HepG2 (cell line): ENCODE data around the gene NKX1-1. TPM values are rescaled to one million over a fixed set of nuclear protein-coding genes. Genes with fewer than 3 reads are reported as not detected.

ENCODE experiments used
- ATAC-seq: fragments of 200-7000 bp; cut with Tn5 transposase; 3 replicates; pipeline ENCODE4 v1.9.1; 2020; ENCODE audit warnings: mild to moderate bottlenecking, moderate library complexity
- BruUV-seq: library from RNA; stranded (reverse); fragments of 400-500 nt; replicated peaks from 2 replicates; lab custom pipeline; 2021; lab: Mats Ljungman, UMichigan
- CTCF ChIA-PET: fragments of 300-600 bp; formaldehyde crosslinking; extraction: SDS; loops from one replicate; lab custom pipeline; 2021; ENCODE audit warnings: low total read pairs, inconsistent platforms, low intra/inter-chr PET ratio; lab: Yijun Ruan, JAX
- POLR2A ChIA-PET: fragments of 350-600 bp; sonication (Branson Sonifier 250); formaldehyde crosslinking; loops from one replicate; lab custom pipeline; 2020; ENCODE audit warnings: antibody characterized with exemption, inconsistent platforms; lab: Yijun Ruan, JAX
- DNase-seq: peaks from one replicate; pipeline ENCODE4 v3.0.0-alpha.2; 2015; ENCODE audit warnings: low spot score
- FAIRE-seq: peaks from 3 replicates; lab custom pipeline; 2011; peaks lifted over from hg19 to GRCh38; lab: Jason Lieb, UNC
- H2AFZ ChIP-seq: one replicate; pipeline ENCODE4 v1.6.1; 2011; ENCODE audit warnings: low read length, inconsistent platforms
- H3K27ac ChIP-seq: fragments of 300-600 bp; 3 replicates; pipeline ENCODE4 v1.8.0; 2011; ENCODE audit warnings: mixed run types, mild to moderate bottlenecking, mixed read lengths, low read length, inconsistent platforms; ENCODE audit not compliant: insufficient read depth; ENCODE audit errors: extremely low read length
- H3K27me3 ChIP-seq, 2 experiments: fragments of 200-600 bp in 1 of 2; 2 replicates in 1 of 2; 3 replicates in 1 of 2; pipeline versions ENCODE4 v1.6.0 to v1.8.0; 2011; ENCODE audit warnings: low read length in 2 of 2, mild to moderate bottlenecking in 2 of 2, moderate library complexity in 2 of 2, inconsistent platforms in 1 of 2; ENCODE audit not compliant: insufficient read depth in 2 of 2, control insufficient read depth in 1 of 2
- H3K36me3 ChIP-seq, 2 experiments: fragments of 200-600 bp in 1 of 2; replicated peaks in 1 of 2; 2 replicates in 1 of 2; 3 replicates in 1 of 2; pipeline versions ENCODE4 v1.5.1 to v1.8.0; 2011; ENCODE audit warnings: low read length in 2 of 2, inconsistent platforms in 1 of 2; ENCODE audit not compliant: insufficient read depth in 2 of 2, control insufficient read depth in 1 of 2
- H3K4me1 ChIP-seq: 2 replicates; pipeline ENCODE4 v1.5.1; 2012; ENCODE audit warnings: low read length, inconsistent platforms; ENCODE audit not compliant: insufficient read depth
- H3K4me2 ChIP-seq: 2 replicates; pipeline ENCODE4 v1.6.0; 2011; ENCODE audit warnings: low read depth, low read length, inconsistent platforms
- H3K4me3 ChIP-seq, 3 experiments: fragments of 200-600 bp in 1 of 3; sonication (generic), shearing (Covaris generic) in 1 of 3; replicated peaks in 1 of 3; 2 replicates each; pipeline ENCODE4 v1.5.1; 2011 to 2016; ENCODE audit warnings: low read length in 3 of 3, inconsistent platforms in 2 of 3, low read depth in 2 of 3, mild to moderate bottlenecking in 2 of 3, control low read depth in 1 of 3, mixed read lengths in 1 of 3; ENCODE audit not compliant: insufficient read depth in 1 of 3
- H3K79me2 ChIP-seq: one replicate; pipeline ENCODE4 v1.6.1; 2011; ENCODE audit warnings: low read length, inconsistent platforms; ENCODE audit not compliant: insufficient read depth
- H3K9ac ChIP-seq: 2 replicates; pipeline ENCODE4 v1.6.0; 2011; ENCODE audit warnings: mild to moderate bottlenecking, low read depth, low read length, inconsistent platforms; ENCODE audit not compliant: insufficient read depth
- H3K9me3 ChIP-seq: 2 replicates; pipeline ENCODE4 v1.5.1; 2012; ENCODE audit warnings: mild to moderate bottlenecking, low read length
- H4K20me1 ChIP-seq: 2 replicates; pipeline ENCODE4 v1.6.0; 2011; ENCODE audit warnings: inconsistent platforms, mild to moderate bottlenecking, low read length, moderate library complexity; ENCODE audit not compliant: insufficient read depth
- ADNP ChIP-seq: sonication (generic); formaldehyde crosslinking; IDR thresholded peaks from 2 replicates; pipeline ENCODE4 v1.4.0; 2020; ENCODE audit warnings: missing genetic modification reagents
- HMG20B ChIP-seq: conservative IDR thresholded peaks from 2 replicates; pipeline ENCODE4 v1.6.1; 2016; ENCODE audit warnings: missing genetic modification reagents, missing compliant biosample characterization
- SP140L ChIP-seq: sonication (generic); formaldehyde crosslinking; IDR thresholded peaks from 2 replicates; pipeline ENCODE4 v1.4.0; 2020; ENCODE audit warnings: missing genetic modification reagents, borderline replicate concordance
- SRSF9 ChIP-seq: fragments of 200-400 bp; formaldehyde crosslinking; IDR thresholded peaks from 2 replicates; pipeline ENCODE4 v1.6.1; 2018; ENCODE audit warnings: borderline replicate concordance, mild to moderate bottlenecking, low read depth, low read length; ENCODE audit not compliant: insufficient read depth, poor library complexity, severe bottlenecking
- ZC3H4 ChIP-seq: sonication (generic); formaldehyde crosslinking; IDR thresholded peaks from 2 replicates; pipeline ENCODE4 v1.4.0; 2020; ENCODE audit warnings: missing genetic modification reagents, borderline replicate concordance
- ZFP91 ChIP-seq: sonication (generic); formaldehyde crosslinking; IDR thresholded peaks from 2 replicates; pipeline ENCODE4 v1.9.0; 2022; ENCODE audit warnings: missing genetic modification reagents, mild to moderate bottlenecking, borderline replicate concordance
- ZNF407 ChIP-seq: sonication (generic); formaldehyde crosslinking; IDR thresholded peaks from one replicate; pipeline ENCODE4 v1.5.1; 2020; ENCODE audit warnings: mild to moderate bottlenecking, missing genetic modification reagents; ENCODE audit errors: not compliant biosample characterization
- ZNF775 ChIP-seq: sonication (generic); formaldehyde crosslinking; IDR thresholded peaks from 2 replicates; pipeline ENCODE4 v1.4.0; 2020; ENCODE audit warnings: missing genetic modification reagents, mild to moderate bottlenecking, moderate library complexity, borderline replicate concordance
- WGBS: methylation state at CpG from one replicate; pipeline ENCODE4 v1.1.6; 2017; ENCODE audit warnings: low lambda C conversion rate; 5-methylcytosine and 5-hydroxymethylcytosine counted together
- in situ Hi-C: cut with HindIII; loops from 2 replicates; pipeline ENCODE4 v1.10.0; 2017; ENCODE audit warnings: low pct_unique_long_range_greater_than_20kb; ENCODE audit not compliant: extremely low pct_ligation_motif_present
- intact Hi-C: fragments of 100-400 bp; cut with micrococcal nuclease; formaldehyde crosslinking; loops from one replicate; pipeline ENCODE4 v1.10.0; 2022; ENCODE audit not compliant: unreplicated experiment
- polyA plus RNA-seq, 8 experiments: library from polyadenylated mRNA; depleted of rRNA in 3 of 8; stranded (reverse) in 7 of 8; unstranded in 1 of 8; fragments of >200 nt; fragmentation: Illumina TruSeq in 4 of 8; extraction: Trizol in 4 of 8; gene quantifications; 2 replicates each; pipeline versions ENCODE4 v1.2.1 to v1.2.3, GENCODE V29; 2011 to 2016; ENCODE audit warnings: low read depth in 4 of 8, missing spikeins in 1 of 8, mixed read lengths in 1 of 8; ENCODE audit not compliant: insufficient read depth in 1 of 8
- total RNA-seq, 5 experiments: library from RNA; depleted of rRNA; stranded (reverse); fragments of >200 nt; fragmentation: Illumina TruSeq; extraction: Trizol; gene quantifications; 2 replicates each; pipeline ENCODE4 v1.2.3, GENCODE V29; 2016; ENCODE audit warnings: low read depth in 1 of 5
- TF ChIP-seq, protein P1 (sequence below): sonication (generic); formaldehyde crosslinking; IDR thresholded peaks from 2 replicates; pipeline ENCODE4 v1.5.0; 2020; ENCODE audit warnings: mild to moderate bottlenecking, missing genetic modification reagents, borderline replicate concordance

The NKX1-1 gene
- total and polyA plus RNA-seq, 2 of the 13 experiments (the other 11 are each of a cell fraction or from before 2014, with no cell fraction given), result not detected

- Histone ChIP-seq H3K27me3 (no peaks in the 10 kb centered on the region), H3K9ac (no peak overlapping the region), H3K27ac (no peak overlapping the region), H2AFZ (no peak overlapping the region), H3K9me3 (no peaks in the 10 kb centered on the region), H3K4me2 (no peak overlapping the region), H3K4me1 (peaks cover 16% of the 10 kb centered on the region), H3K36me3 (peaks cover 0 to 17% of the 10 kb centered on the region in 2 experiments; a peak in 1 of 5 replicates), H3K4me3 (no peak overlapping the region), H3K79me2 (no peaks in the 10 kb centered on the region), H4K20me1 (0 out of 2 replicates have a peak, but pooled peaks cover 3% of the 10 kb centered on the region)
- TF ChIP-seq ZFP91 (no peak), ZNF775 (CRISPR knock-in tag) (no peak), SRSF9 (no peak), SP140L (CRISPR knock-in tag) (no peak), ADNP (no peak), ZNF407 (CRISPR knock-in tag) (no peak), HMG20B (CRISPR knock-in tag) (no peak), ZC3H4 (CRISPR knock-in tag) (no peak)
- TF ChIP-seq, protein P1, sequence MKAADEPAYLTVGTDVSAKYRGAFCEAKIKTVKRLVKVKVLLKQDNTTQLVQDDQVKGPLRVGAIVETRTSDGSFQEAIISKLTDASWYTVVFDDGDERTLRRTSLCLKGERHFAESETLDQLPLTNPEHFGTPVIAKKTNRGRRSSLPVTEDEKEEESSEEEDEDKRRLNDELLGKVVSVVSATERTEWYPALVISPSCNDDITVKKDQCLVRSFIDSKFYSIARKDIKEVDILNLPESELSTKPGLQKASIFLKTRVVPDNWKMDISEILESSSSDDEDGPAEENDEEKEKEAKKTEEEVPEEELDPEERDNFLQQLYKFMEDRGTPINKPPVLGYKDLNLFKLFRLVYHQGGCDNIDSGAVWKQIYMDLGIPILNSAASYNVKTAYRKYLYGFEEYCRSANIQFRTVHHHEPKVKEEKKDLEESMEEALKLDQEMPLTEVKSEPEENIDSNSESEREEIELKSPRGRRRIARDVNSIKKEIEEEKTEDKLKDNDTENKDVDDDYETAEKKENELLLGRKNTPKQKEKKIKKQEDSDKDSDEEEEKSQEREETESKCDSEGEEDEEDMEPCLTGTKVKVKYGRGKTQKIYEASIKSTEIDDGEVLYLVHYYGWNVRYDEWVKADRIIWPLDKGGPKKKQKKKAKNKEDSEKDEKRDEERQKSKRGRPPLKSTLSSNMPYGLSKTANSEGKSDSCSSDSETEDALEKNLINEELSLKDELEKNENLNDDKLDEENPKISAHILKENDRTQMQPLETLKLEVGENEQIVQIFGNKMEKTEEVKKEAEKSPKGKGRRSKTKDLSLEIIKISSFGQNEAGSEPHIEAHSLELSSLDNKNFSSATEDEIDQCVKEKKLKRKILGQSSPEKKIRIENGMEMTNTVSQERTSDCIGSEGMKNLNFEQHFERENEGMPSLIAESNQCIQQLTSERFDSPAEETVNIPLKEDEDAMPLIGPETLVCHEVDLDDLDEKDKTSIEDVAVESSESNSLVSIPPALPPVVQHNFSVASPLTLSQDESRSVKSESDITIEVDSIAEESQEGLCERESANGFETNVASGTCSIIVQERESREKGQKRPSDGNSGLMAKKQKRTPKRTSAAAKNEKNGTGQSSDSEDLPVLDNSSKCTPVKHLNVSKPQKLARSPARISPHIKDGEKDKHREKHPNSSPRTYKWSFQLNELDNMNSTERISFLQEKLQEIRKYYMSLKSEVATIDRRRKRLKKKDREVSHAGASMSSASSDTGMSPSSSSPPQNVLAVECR (CRISPR knock-in tag), result no peak
- intact Hi-C loops, result no loop called here
- 97% methylated on average over 18 of the region's 18 CpGs for WGBS
- no peak for DNase-seq
- ChIA-PET POLR2A (no interaction called here), CTCF (no interaction called here)
- in situ Hi-C loops, result no loop called here
- BruUV-seq, result no TSS peak
- ATAC-seq, result no peak
- no peak for FAIRE-seq
Measured at GRCh38 chr4:1361431-1361830, 44.8 kb downstream of the NKX1-1 start.
